Measurements from ENCODE around the gene OR3A2. TPM values are rescaled to one million over a fixed set of nuclear protein-coding genes. Genes with fewer than 3 reads are reported as not detected.
"Not testable (repeated sequence)": the region's sequence is repeated elsewhere in the genome, so short reads cannot be mapped to it uniquely, and the experiment has no call there.

The OR3A2 gene
- 0.46 and 0.62 TPM in 2 replicates for total RNA-seq

- peak; percentile 12 for DNase-seq (ENCODE audit: low spot score)
- peaks cover 10% of the 10 kb centered on the region for H3K27me3 Mint-ChIP-seq (ENCODE audit: low read depth)
- intact Hi-C loops (cut with micrococcal nuclease), result no loop called here
- no peaks in the 10 kb centered on the region for H3K4me1 Mint-ChIP-seq (ENCODE audit: low read depth)
- H3K27ac Mint-ChIP-seq, result no peak within 1 kb of the TSS
- peak within 1 kb of the TSS; percentile 61 for H3K4me3 Mint-ChIP-seq (ENCODE audit: low read depth)
- H3K9me3 Mint-ChIP-seq, result no peaks in the 10 kb centered on the region
- H3K36me3 Mint-ChIP-seq (ENCODE audit: low read depth), result no peaks in the 10 kb centered on the region
These were observed at the start of gene OR3A2 for GRCh38 chr17:3385869-3386816. TSS of gene OR3A2 (minus strand) at chr17:3386308.

DNA sequence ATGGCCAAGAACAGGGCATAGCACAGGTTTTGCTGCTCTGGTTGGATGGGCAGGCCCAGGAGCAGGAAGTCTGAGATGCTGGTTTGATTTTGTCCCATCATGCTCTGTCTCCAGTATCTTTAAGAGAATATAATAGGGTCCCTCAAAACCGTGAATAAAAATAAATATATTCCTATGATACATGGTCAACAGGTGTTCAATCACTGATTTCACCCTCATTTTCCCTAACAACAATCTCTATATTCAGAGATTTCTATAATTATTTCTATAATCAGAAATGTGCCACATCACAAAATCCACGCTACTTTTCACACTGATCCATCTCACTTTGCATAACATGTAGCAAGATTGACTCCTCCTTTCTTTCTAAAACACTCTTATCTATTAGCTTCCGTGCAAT, 47.6 kb upstream of the OR3A2 start, which contains the start of gene OR1E2:
Gene OR1E2, minus strand, starts transcription at position 101 of the 400 bp plus-strand sequence. Its CDS starts 0 bp downstream, at position 101.
- DNase-seq (ENCODE audit: low spot score), result no peak
- Mint-ChIP-seq H3K36me3 (ENCODE audit: low read depth) (no peaks in the 10 kb centered on the region), H3K4me1 (ENCODE audit: low read depth) (no peaks in the 10 kb centered on the region), H3K4me3 (ENCODE audit: low read depth) (no peak within 1 kb of the TSS), H3K27me3 (ENCODE audit: low read depth) (no peaks in the 10 kb centered on the region), H3K9me3 (no peaks in the 10 kb centered on the region), H3K27ac (no peak within 1 kb of the TSS)
- intact Hi-C loops (cut with micrococcal nuclease), result no loop called here

DNA sequence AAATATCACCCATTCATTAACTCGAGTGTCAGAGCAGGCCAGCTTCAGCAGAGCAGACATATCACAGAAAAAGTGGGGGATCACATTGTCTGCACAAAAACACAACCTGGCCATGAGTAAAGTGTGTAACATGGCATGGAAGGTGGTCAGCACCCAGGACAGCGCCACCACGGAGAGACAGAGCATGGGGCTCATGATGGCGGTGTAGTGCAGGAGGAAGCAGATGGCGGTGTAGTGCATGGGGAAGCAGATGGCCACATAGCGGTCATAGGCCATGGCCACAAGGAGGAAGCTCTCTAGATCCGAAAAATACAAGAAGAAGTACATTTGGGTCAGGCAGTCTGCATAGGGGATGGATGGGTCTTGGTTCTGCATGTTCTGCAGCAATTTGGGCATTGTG, 47.1 kb upstream of the OR3A2 start:
- H3K4me3 Mint-ChIP-seq (ENCODE audit: low read depth); H3K36me3 Mint-ChIP-seq (ENCODE audit: low read depth); H3K27ac Mint-ChIP-seq; H3K27me3 Mint-ChIP-seq (ENCODE audit: low read depth); intact Hi-C loops (cut with micrococcal nuclease); H3K4me1 Mint-ChIP-seq (ENCODE audit: low read depth); DNase-seq (ENCODE audit: low spot score); H3K9me3 Mint-ChIP-seq: not testable (repeated sequence)

GRCh38 chr17:3418222-3418621, 32.1 kb upstream of the OR3A2 start:
- intact Hi-C loops (cut with micrococcal nuclease), result no loop called here
- no peak for DNase-seq (ENCODE audit: low spot score)
- Mint-ChIP-seq H3K36me3 (ENCODE audit: low read depth) (no peaks in the 10 kb centered on the region), H3K9me3 (no peaks in the 10 kb centered on the region), H3K4me1 (ENCODE audit: low read depth) (no peaks in the 10 kb centered on the region), H3K27me3 (ENCODE audit: low read depth) (peaks cover 3% of the 10 kb centered on the region), H3K4me3 (ENCODE audit: low read depth) (no peak overlapping the region), H3K27ac (no peak overlapping the region)

DNA sequence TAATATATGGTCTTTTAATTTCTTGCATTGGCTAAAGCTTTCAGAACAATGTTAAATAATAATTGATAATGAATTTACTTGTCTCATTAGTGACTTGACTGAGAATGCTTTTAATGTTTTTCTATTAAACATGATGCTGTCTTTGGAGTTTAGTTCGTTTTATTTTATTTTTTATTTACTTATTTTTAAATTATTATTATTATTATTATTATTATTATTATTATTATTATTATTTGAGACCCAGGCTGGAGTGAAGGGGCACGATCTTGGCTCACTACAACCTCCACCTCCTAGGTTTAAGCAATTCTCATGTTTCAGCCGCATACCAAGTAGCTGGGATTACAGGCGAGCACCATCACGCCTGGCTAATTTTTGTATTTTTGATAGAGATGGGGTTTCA, 29.5 kb upstream of the OR3A2 start:
- no peak for DNase-seq (ENCODE audit: low spot score)
- no peaks in the 10 kb centered on the region for H3K36me3 Mint-ChIP-seq (ENCODE audit: low read depth)
- H3K9me3 Mint-ChIP-seq, result no peaks in the 10 kb centered on the region
- intact Hi-C loops (cut with micrococcal nuclease), result no loop called here
- no peak overlapping the region for H3K4me3 Mint-ChIP-seq (ENCODE audit: low read depth)
- H3K4me1 Mint-ChIP-seq (ENCODE audit: low read depth), result no peaks in the 10 kb centered on the region
- H3K27ac Mint-ChIP-seq, result no peak overlapping the region
- H3K27me3 Mint-ChIP-seq (ENCODE audit: low read depth), result peaks cover 8% of the 10 kb centered on the region

DNA sequence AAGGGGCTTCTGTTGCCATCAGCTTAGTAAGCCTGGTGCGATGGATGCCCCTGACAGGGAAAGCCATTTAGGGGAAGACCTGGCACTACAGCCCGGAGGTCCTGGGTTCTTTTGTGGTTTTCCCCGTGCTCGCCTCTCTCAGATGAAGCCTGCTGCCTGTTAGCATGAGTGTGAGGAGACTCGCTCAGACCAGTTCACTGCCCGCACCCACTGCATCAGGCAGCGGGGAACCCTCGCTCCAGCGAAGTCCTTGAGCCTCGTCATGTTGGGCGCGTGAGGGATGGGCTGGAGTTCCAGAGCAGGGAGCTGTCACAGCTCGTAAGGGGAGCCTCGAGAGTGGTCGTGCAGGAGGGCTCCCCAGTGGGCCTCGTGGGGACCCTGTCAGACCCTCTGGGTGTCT, 26.1 kb upstream of the OR3A2 start:
- DNase-seq (ENCODE audit: low spot score); H3K4me1 Mint-ChIP-seq (ENCODE audit: low read depth); intact Hi-C loops (cut with micrococcal nuclease); H3K36me3 Mint-ChIP-seq (ENCODE audit: low read depth); H3K4me3 Mint-ChIP-seq (ENCODE audit: low read depth); H3K27ac Mint-ChIP-seq; H3K27me3 Mint-ChIP-seq (ENCODE audit: low read depth): not testable (repeated sequence)
- peaks cover 14% of the 10 kb centered on the region for H3K9me3 Mint-ChIP-seq

DNA sequence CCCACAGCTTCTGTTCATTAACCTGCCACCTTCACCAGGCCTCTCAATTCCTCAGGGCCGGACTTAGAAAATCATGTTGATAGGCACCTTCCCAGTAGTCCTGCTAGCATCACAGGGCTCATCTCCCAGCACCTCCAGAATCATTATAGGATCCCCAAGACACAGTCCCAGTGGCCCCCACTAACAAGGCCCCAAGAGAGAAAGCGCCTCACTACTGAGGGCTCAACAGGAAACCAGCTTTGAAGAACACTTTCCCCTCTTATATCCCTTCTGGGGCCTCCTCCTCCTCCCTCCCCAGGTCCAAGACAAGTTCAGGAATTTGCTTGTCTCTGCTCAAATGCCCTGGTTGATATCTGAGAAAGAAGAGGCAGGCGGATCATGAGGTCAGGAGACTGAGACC, 25.0 kb upstream of the OR3A2 start, which contains the start of gene OR3A3:
Gene OR3A3, plus strand, starts transcription at position 301 of the 400 bp plus-strand sequence.
- Mint-ChIP-seq H3K27me3 (ENCODE audit: low read depth) (peaks cover 5% of the 10 kb centered on the region), H3K36me3 (ENCODE audit: low read depth) (no peaks in the 10 kb centered on the region), H3K9me3 (peaks cover 14% of the 10 kb centered on the region), H3K4me1 (ENCODE audit: low read depth) (no peaks in the 10 kb centered on the region), H3K27ac (no peak within 1 kb of the TSS), H3K4me3 (ENCODE audit: low read depth) (no peak within 1 kb of the TSS)
- intact Hi-C loops (cut with micrococcal nuclease), result no loop called here
- no peak for DNase-seq (ENCODE audit: low spot score)

GRCh38 chr17:3403856-3404255, 17.7 kb upstream of the OR3A2 start:
- H3K4me1 Mint-ChIP-seq (ENCODE audit: low read depth); H3K27me3 Mint-ChIP-seq (ENCODE audit: low read depth); DNase-seq (ENCODE audit: low spot score); intact Hi-C loops (cut with micrococcal nuclease); H3K4me3 Mint-ChIP-seq (ENCODE audit: low read depth); H3K27ac Mint-ChIP-seq; H3K36me3 Mint-ChIP-seq (ENCODE audit: low read depth): not testable (repeated sequence)
- H3K9me3 Mint-ChIP-seq, result peaks cover 14% of the 10 kb centered on the region

GRCh38 chr17:3401786-3402185, 15.7 kb upstream of the OR3A2 start:
- no peaks in the 10 kb centered on the region for H3K36me3 Mint-ChIP-seq (ENCODE audit: low read depth)

DNA sequence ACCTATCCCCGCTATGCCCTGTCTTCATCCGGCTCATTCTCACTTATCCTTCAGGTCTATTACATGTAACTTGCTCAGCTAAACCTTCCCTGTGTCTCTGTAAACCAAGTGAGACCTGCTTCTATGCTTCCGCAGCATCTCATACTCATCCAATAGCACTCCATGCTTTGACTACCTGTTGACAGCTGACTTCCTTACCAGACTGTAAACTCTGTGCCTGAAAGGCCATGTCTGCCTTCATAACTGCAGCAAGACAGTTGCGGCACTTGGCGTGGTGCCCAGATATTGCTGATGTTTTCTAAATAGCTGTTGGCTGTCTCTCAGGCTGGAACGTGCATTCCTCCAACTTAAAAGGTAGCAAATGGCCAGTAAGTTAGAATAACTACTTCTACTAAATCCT, 13.9 kb upstream of the OR3A2 start:
- intact Hi-C loops (cut with micrococcal nuclease), result no loop called here
- Mint-ChIP-seq H3K36me3 (ENCODE audit: low read depth) (no peaks in the 10 kb centered on the region), H3K4me1 (ENCODE audit: low read depth) (no peaks in the 10 kb centered on the region), H3K27ac (no peak overlapping the region), H3K4me3 (ENCODE audit: low read depth) (no peak overlapping the region), H3K27me3 (ENCODE audit: low read depth) (no peaks in the 10 kb centered on the region), H3K9me3 (no peaks in the 10 kb centered on the region)
- DNase-seq (ENCODE audit: low spot score), result no peak

More at GRCh38 chr17:3401786-3402185, 15.7 kb upstream of the OR3A2 start:
- Mint-ChIP-seq H3K4me1 (ENCODE audit: low read depth) (no peaks in the 10 kb centered on the region), H3K4me3 (ENCODE audit: low read depth) (no peak overlapping the region), H3K27me3 (ENCODE audit: low read depth) (no peaks in the 10 kb centered on the region), H3K9me3 (no peaks in the 10 kb centered on the region), H3K27ac (no peak overlapping the region)
- no peak for DNase-seq (ENCODE audit: low spot score)
- intact Hi-C loops (cut with micrococcal nuclease), result no loop called here

DNA sequence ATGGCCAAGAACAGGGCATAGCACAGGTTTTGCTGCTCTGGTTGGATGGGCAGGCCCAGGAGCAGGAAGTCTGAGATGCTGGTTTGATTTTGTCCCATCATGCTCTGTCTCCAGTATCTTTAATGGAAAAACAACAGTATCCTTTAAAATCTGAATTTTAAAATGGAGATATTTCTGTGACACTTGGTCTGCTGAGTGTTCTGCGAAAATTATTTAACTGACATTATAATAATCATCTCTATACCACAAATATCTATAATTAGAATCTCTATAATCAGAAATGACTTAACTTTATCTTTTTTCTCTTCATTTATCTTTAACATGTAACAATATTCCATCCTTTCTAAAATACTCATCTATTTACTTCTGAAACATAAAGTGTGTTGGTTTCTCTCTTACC, 12.2 kb upstream of the OR3A2 start, which contains the start of gene OR1E1:
Gene OR1E1, minus strand, starts transcription at position 101 of the 400 bp plus-strand sequence. Its CDS starts 0 bp downstream, at position 101.
- Mint-ChIP-seq H3K27me3 (ENCODE audit: low read depth) (no peaks in the 10 kb centered on the region), H3K4me3 (ENCODE audit: low read depth) (no peak within 1 kb of the TSS), H3K4me1 (ENCODE audit: low read depth) (no peaks in the 10 kb centered on the region), H3K9me3 (no peaks in the 10 kb centered on the region), H3K27ac (no peak within 1 kb of the TSS), H3K36me3 (ENCODE audit: low read depth) (no peaks in the 10 kb centered on the region)
- intact Hi-C loops (cut with micrococcal nuclease), result no loop called here
- DNase-seq (ENCODE audit: low spot score), result no peak

- H3K27ac Mint-ChIP-seq; H3K4me1 Mint-ChIP-seq (ENCODE audit: low read depth); intact Hi-C loops (cut with micrococcal nuclease); H3K9me3 Mint-ChIP-seq; H3K36me3 Mint-ChIP-seq (ENCODE audit: low read depth); H3K27me3 Mint-ChIP-seq (ENCODE audit: low read depth); DNase-seq (ENCODE audit: low spot score); H3K4me3 Mint-ChIP-seq (ENCODE audit: low read depth): not testable (repeated sequence)
These were observed 11.7 kb upstream of the OR3A2 start for GRCh38 chr17:3397801-3398200.

GRCh38 chr17:3389791-3390190, 3.7 kb upstream of the OR3A2 start:
- Mint-ChIP-seq H3K36me3 (ENCODE audit: low read depth) (no peaks in the 10 kb centered on the region), H3K4me1 (ENCODE audit: low read depth) (no peaks in the 10 kb centered on the region), H3K27ac (no peak overlapping the region), H3K9me3 (no peaks in the 10 kb centered on the region), H3K27me3 (ENCODE audit: low read depth) (peaks cover 10% of the 10 kb centered on the region), H3K4me3 (ENCODE audit: low read depth) (no peak overlapping the region)
- no peak for DNase-seq (ENCODE audit: low spot score)
- intact Hi-C loops (cut with micrococcal nuclease), result no loop called here

Measured in activated T-helper 2 cell treated with anti-CD3 and anti-CD28 coated beads, Interferon-gamma antibody, Interleukin-2, Interleukin-4, amounts not matched to agents 10 μg/mL and 5 μg/mL and 100 μg/mL, durations not matched to agents 14 hours and 24 hours and 36 hours (primary cell).